IMR-90 (cell line): ENCODE results near the gene MAZ. TPM values are rescaled to one million over a fixed set of nuclear protein-coding genes. Genes with fewer than 3 reads are reported as not detected.
A peak's percentile ranks its signal among the peaks of the same experiment; 100 is the strongest.

Experiments used
- ATAC-seq: fragments of 200-7000 bp; cut with Tn5 transposase; 2 replicates; pipeline ENCODE4 v1.9.1; 2020; ENCODE audit warnings: low read depth, mild to moderate bottlenecking, moderate library complexity
- BruUV-seq: library from RNA; stranded (reverse); fragments of 400-500 nt; replicated peaks from 2 replicates; lab custom pipeline; 2021; lab: Mats Ljungman, UMichigan
- CTCF ChIA-PET: fragments of 300-600 bp; formaldehyde crosslinking; extraction: SDS; loops from one replicate; lab custom pipeline; 2021; ENCODE audit warnings: antibody characterized with exemption; lab: Yijun Ruan, JAX
- POLR2A ChIA-PET: fragments of 300-600 bp; sonication (Branson Sonifier 250); formaldehyde crosslinking; loops from one replicate; lab custom pipeline; 2022; ENCODE audit warnings: antibody characterized with exemption; ENCODE audit not compliant: unreplicated experiment; lab: Charles Lee
- DNase-seq: peaks from one replicate; pipeline ENCODE4 v3.0.0; 2013
- H2AFZ ChIP-seq: replicated peaks from 2 replicates; pipeline ENCODE3; 2013; ENCODE audit warnings: low read length, mild to moderate bottlenecking; ENCODE audit not compliant: poor library complexity
- H2AK5ac ChIP-seq: 2 replicates; pipeline ENCODE4 v1.6.1; 2013; ENCODE audit warnings: low read depth, low read length, inconsistent platforms
- H2AK9ac ChIP-seq: replicated peaks from 2 replicates; pipeline ENCODE3; 2013; ENCODE audit warnings: mild to moderate bottlenecking, low read depth, low read length, moderate library complexity; ENCODE audit not compliant: poor library complexity
- H2BK120ac ChIP-seq: 2 replicates; pipeline ENCODE4 v1.6.1; 2013; ENCODE audit warnings: low read depth, low read length, inconsistent platforms
- H2BK15ac ChIP-seq: 3 replicates; pipeline ENCODE4 v1.6.1; 2013; ENCODE audit warnings: low read depth, low read length, inconsistent platforms
- H2BK20ac ChIP-seq: 2 replicates; pipeline ENCODE4 v1.6.1; 2013; ENCODE audit warnings: low read depth, mild to moderate bottlenecking, inconsistent platforms, low read length, moderate library complexity
- H2BK5ac ChIP-seq: 2 replicates; pipeline ENCODE4 v1.6.1; 2013; ENCODE audit warnings: mild to moderate bottlenecking, low read depth, low read length, inconsistent platforms; ENCODE audit not compliant: poor library complexity, severe bottlenecking
- H3K14ac ChIP-seq: replicated peaks from 2 replicates; pipeline ENCODE4 v1.6.1; 2013; ENCODE audit warnings: low read depth, low read length, inconsistent platforms
- H3K18ac ChIP-seq: 2 replicates; pipeline ENCODE4 v1.6.1; 2013; ENCODE audit warnings: low read depth, low read length, control low read depth
- H3K23ac ChIP-seq: 2 replicates; pipeline ENCODE4 v1.6.1; 2013; ENCODE audit warnings: low read depth, low read length, inconsistent platforms
- H3K27ac ChIP-seq: 2 replicates; pipeline ENCODE4 v1.5.1; 2013; ENCODE audit warnings: mild to moderate bottlenecking, control low read depth, low read length; ENCODE audit not compliant: insufficient read depth
- H3K27me3 ChIP-seq: 2 replicates; pipeline ENCODE4 v1.6.1; 2013; ENCODE audit warnings: low read length; ENCODE audit not compliant: control insufficient read depth, insufficient read depth
- H3K36me3 ChIP-seq: 2 replicates; pipeline ENCODE4 v1.6.1; 2013; ENCODE audit warnings: low read length, mixed read lengths; ENCODE audit not compliant: control insufficient read depth, insufficient read depth
- H3K4ac ChIP-seq: 2 replicates; pipeline ENCODE4 v1.6.1; 2013; ENCODE audit warnings: low read depth, low read length, inconsistent platforms
- H3K4me1 ChIP-seq: 2 replicates; pipeline ENCODE4 v1.6.1; 2013; ENCODE audit warnings: low read length, mixed read lengths; ENCODE audit not compliant: control insufficient read depth, insufficient read depth
- H3K4me2 ChIP-seq: 2 replicates; pipeline ENCODE4 v1.6.1; 2013; ENCODE audit warnings: low read depth, mild to moderate bottlenecking, control low read depth, low read length, moderate library complexity
- H3K4me3 ChIP-seq: 2 replicates; pipeline ENCODE4 v1.5.1; 2013; ENCODE audit warnings: low read depth, mild to moderate bottlenecking, control low read depth, low read length, moderate library complexity; ENCODE audit not compliant: insufficient read depth
- H3K56ac ChIP-seq: 2 replicates; pipeline ENCODE4 v1.6.1; 2013; ENCODE audit warnings: low read length, inconsistent platforms; ENCODE audit not compliant: insufficient read depth; ENCODE audit errors: extremely low read depth
- H3K79me1 ChIP-seq, 2 experiments: 2 replicates each; pipeline ENCODE4 v1.6.1; 2013; ENCODE audit warnings: low read length in 2 of 2, inconsistent platforms in 1 of 2, low read depth in 1 of 2
- H3K9ac ChIP-seq: 2 replicates; pipeline ENCODE4 v1.6.1; 2013; ENCODE audit warnings: low read depth, low read length, control low read depth
- H3K9me1 ChIP-seq: 2 replicates; pipeline ENCODE4 v1.6.1; 2013; ENCODE audit warnings: low read length, inconsistent platforms; ENCODE audit not compliant: insufficient read depth
- H3K9me3 ChIP-seq: 2 replicates; pipeline ENCODE4 v1.6.1; 2013; ENCODE audit warnings: low read length; ENCODE audit not compliant: control insufficient read depth, insufficient read depth
- H4K20me1 ChIP-seq: 2 replicates; pipeline ENCODE4 v1.6.1; 2013; ENCODE audit warnings: low read length, inconsistent platforms; ENCODE audit not compliant: insufficient read depth
- H4K5ac ChIP-seq: 2 replicates; pipeline ENCODE4 v1.6.1; 2013; ENCODE audit warnings: mild to moderate bottlenecking, low read depth, low read length, control low read depth
- H4K8ac ChIP-seq, 2 experiments: 2 replicates each; pipeline ENCODE4 v1.6.1; 2013; ENCODE audit warnings: low read depth in 2 of 2, low read length in 2 of 2, control low read depth in 1 of 2, inconsistent platforms in 1 of 2
- H4K91ac ChIP-seq: 2 replicates; pipeline ENCODE4 v1.6.1; 2013; ENCODE audit warnings: low read depth, low read length, inconsistent platforms; ENCODE audit not compliant: insufficient read depth
- BHLHE40 ChIP-seq: fragments of 150-350 bp; IDR thresholded peaks from 2 replicates; pipeline ENCODE4 v1.6.1; 2016; ENCODE audit warnings: mild to moderate bottlenecking, low read depth, low read length
- CEBPB ChIP-seq: IDR thresholded peaks from 2 replicates; pipeline ENCODE4 v1.6.1; 2012; ENCODE audit warnings: low read depth, low read length, improper control_type of control experiment
- CHD1 ChIP-seq: IDR thresholded peaks from 2 replicates; pipeline ENCODE4 v1.6.1; 2012; ENCODE audit warnings: low read depth, low read length, improper control_type of control experiment
- CTCF ChIP-seq: conservative IDR thresholded peaks from 2 replicates; pipeline ENCODE4 v1.5.1; 2012; ENCODE audit warnings: mild to moderate bottlenecking, low read depth, low read length, improper control_type of control experiment
- MAFK ChIP-seq: IDR thresholded peaks from 2 replicates; pipeline ENCODE4 v1.6.1; 2012; ENCODE audit warnings: low read depth, low read length, improper control_type of control experiment
- MAZ ChIP-seq: IDR thresholded peaks from 2 replicates; pipeline ENCODE4 v1.6.1; 2012; ENCODE audit warnings: low read depth, mild to moderate bottlenecking, low read length, improper control_type of control experiment, moderate library complexity, borderline replicate concordance
- NFE2L2 ChIP-seq: fragments of 150-350 bp; IDR thresholded peaks from 2 replicates; pipeline ENCODE4 v1.6.1; 2016; ENCODE audit warnings: low read depth, mild to moderate bottlenecking, low read length
- RCOR1 ChIP-seq: IDR thresholded peaks from 2 replicates; pipeline ENCODE4 v1.6.1; 2012; ENCODE audit warnings: mild to moderate bottlenecking, low read length, improper control_type of control experiment; ENCODE audit not compliant: insufficient replicate concordance
- RFX5 ChIP-seq: IDR thresholded peaks from 2 replicates; pipeline ENCODE4 v1.8.0; 2012; ENCODE audit warnings: low read depth, mild to moderate bottlenecking, low read length, moderate library complexity
- SMC3 ChIP-seq: fragments of 150-350 bp; IDR thresholded peaks from 2 replicates; pipeline ENCODE4 v1.6.1; 2016; ENCODE audit warnings: low read depth, mild to moderate bottlenecking, antibody characterized with exemption, low read length, moderate library complexity
- USF2 ChIP-seq: fragments of 150-350 bp; IDR thresholded peaks from 2 replicates; pipeline ENCODE4 v1.6.1; 2017; ENCODE audit warnings: mild to moderate bottlenecking, antibody characterized with exemption, low read length, low read depth
- WGBS, 2 experiments: methylation state at CpG; one replicate each; pipeline versions ENCODE4 v1.1.5 to v1.1.7; 2013; ENCODE audit warnings: missing lambda C conversion rate in 2 of 2; ENCODE audit not compliant: insufficient read length in 1 of 2; ENCODE audit errors: extremely low coverage in 2 of 2; 5-methylcytosine and 5-hydroxymethylcytosine counted together
- dilution Hi-C: fragments of 300-500 bp; cut with HindIII; formaldehyde crosslinking; loops from one replicate; pipeline ENCODE4 v1.14.3; 2018; ENCODE audit warnings: low sequenced_read_pairs; ENCODE audit not compliant: unreplicated experiment
- in situ Hi-C: fragments of 300-500 bp; cut with MboI; formaldehyde crosslinking; loops from 3 replicates; pipeline ENCODE4 v1.14.3; 2019; ENCODE audit warnings: low sequenced_read_pairs, inconsistent platforms, mixed read lengths
- intact Hi-C: fragments of 100-400 bp; cut with micrococcal nuclease; formaldehyde crosslinking; loops from 2 replicates; pipeline ENCODE4 v1.10.0; 2022
- polyA plus RNA-seq, 3 experiments: library from polyadenylated mRNA; depleted of rRNA; stranded (reverse); fragments of >200 nt; gene quantifications; 2 replicates each; pipeline ENCODE4 v1.2.3, GENCODE V29; 2012; ENCODE audit warnings: low replicate concordance in 1 of 3
- total RNA-seq: library from RNA; depleted of rRNA; stranded (reverse); fragments of >200 nt; gene quantifications from 2 replicates; pipeline ENCODE4 v1.2.3, GENCODE V29; 2012
- TF ChIP-seq, protein P1 (sequence below): fragments of 150-350 bp; IDR thresholded peaks from 2 replicates; pipeline ENCODE4 v1.6.1; 2016; ENCODE audit warnings: low read depth, mild to moderate bottlenecking, low read length, moderate library complexity, borderline replicate concordance

The MAZ gene
- total and polyA plus RNA-seq, 2 of the 4 experiments (the other 2 are of a cell fraction): 113 to 138 TPM

DNA sequence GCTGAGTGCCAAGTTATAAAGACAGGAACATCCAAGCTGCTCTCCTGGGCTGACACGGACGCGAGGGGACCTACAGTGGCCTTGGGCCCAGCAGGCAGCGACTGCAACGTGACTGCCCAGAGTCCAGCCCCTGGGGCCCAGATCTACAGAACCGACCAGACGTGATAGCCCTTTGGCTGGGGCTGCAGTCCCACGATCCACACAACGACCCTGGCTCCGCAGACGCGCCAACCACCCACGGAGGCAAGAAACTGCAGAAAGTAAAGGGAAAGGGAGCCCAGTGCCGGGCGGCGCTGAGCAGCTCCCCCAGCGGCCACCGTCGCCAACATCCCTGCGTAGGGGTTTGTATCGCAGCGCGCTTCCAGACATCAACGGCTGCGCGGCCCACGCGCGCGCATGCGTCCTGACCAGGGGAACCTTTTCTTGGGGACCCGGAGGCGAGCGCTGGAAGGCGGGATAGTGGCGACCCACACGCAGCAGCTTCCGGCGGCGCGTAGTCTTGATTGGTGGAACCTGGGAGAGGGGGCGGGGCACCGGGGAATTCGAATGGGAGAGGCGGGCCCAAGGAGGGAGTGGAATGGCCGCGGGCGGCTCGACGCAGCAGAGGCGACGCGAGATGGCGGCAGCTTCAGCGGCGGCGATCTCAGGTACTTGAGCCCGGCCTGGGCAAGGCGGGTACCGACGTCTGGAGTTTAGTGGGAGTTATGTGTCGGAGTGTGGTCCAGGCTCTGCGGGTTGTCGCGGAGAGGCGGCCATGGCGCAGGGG lies 16.0 kb upstream of the MAZ start, which contains the start of gene KIF22:
TSS of gene KIF22 (plus strand) at position 569 of the 766 bp plus-strand sequence. CDS start at position 578, 9 bp downstream.
- no peaks in the 10 kb centered on the region for H3K36me3 ChIP-seq
- H2BK20ac ChIP-seq: peak within 1 kb of the TSS; percentile 57
- 1% methylated on average over 18 of the region's 67 CpGs; no CpG with 5 or more reads in 1 of the 2 experiments for WGBS, 2 experiments
- peak within 1 kb of the TSS; percentile 98 for H2AFZ ChIP-seq
- peak within 1 kb of the TSS; percentile 92 for H4K91ac ChIP-seq
- H3K23ac ChIP-seq: peak within 1 kb of the TSS; percentile 85
- peak; percentile 96 for ATAC-seq
- H3K27ac ChIP-seq: peak within 1 kb of the TSS; percentile 77
- peak within 1 kb of the TSS; percentile 97 for H3K14ac ChIP-seq
- peak within 1 kb of the TSS; percentile 87; the same call in 2 of the 3 replicates for H2BK15ac ChIP-seq
- H3K27me3 ChIP-seq: no peaks in the 10 kb centered on the region
- ChIA-PET POLR2A (no interaction called here), CTCF (interaction anchor here (0.8 to 1.7 kb wide), 5 partner anchors 14 to 58 kb away, joined by 3 to 4 read pairs (median 3); no protein-coding TSS in a partner anchor)
- dilution Hi-C loops: no loop called here
- peaks cover 18 to 45% of the 10 kb centered on the region in 2 experiments; a peak in 3 of 4 replicates for H3K79me1 ChIP-seq
- BruUV-seq: no TSS peak
- H3K4me3 ChIP-seq: peak within 1 kb of the TSS; percentile 77
- H3K18ac ChIP-seq: peak within 1 kb of the TSS; percentile 20
- intact Hi-C loops: loop anchor here (2.0 kb wide), 1 partner anchor 90 kb away; no protein-coding TSS in a partner anchor
- peak within 1 kb of the TSS; percentile 74 for H2BK5ac ChIP-seq
- peaks cover 3% of the 10 kb centered on the region for H3K4me1 ChIP-seq
- peak within 1 kb of the TSS; percentile 95 for H3K4ac ChIP-seq
- H3K9ac ChIP-seq: peak within 1 kb of the TSS; percentile 87
- in situ Hi-C loops: no loop called here
- H2AK9ac ChIP-seq: peak within 1 kb of the TSS; percentile 71
- H3K9me3 ChIP-seq: no peaks in the 10 kb centered on the region
- peak within 1 kb of the TSS; percentile 78 for H2BK120ac ChIP-seq
- peak within 1 kb of the TSS; percentile 99 for H4K8ac ChIP-seq
- H3K56ac ChIP-seq: peak within 1 kb of the TSS; percentile 79
- H3K4me2 ChIP-seq: peak within 1 kb of the TSS; percentile 94
- peaks cover 10% of the 10 kb centered on the region for H3K9me1 ChIP-seq
- no peaks in the 10 kb centered on the region for H4K20me1 ChIP-seq
- H2AK5ac ChIP-seq: peak within 1 kb of the TSS; percentile 94
- peak; percentile 98 for DNase-seq
- peak within 1 kb of the TSS; percentile 95 for H4K5ac ChIP-seq
- TF ChIP-seq, protein P1, sequence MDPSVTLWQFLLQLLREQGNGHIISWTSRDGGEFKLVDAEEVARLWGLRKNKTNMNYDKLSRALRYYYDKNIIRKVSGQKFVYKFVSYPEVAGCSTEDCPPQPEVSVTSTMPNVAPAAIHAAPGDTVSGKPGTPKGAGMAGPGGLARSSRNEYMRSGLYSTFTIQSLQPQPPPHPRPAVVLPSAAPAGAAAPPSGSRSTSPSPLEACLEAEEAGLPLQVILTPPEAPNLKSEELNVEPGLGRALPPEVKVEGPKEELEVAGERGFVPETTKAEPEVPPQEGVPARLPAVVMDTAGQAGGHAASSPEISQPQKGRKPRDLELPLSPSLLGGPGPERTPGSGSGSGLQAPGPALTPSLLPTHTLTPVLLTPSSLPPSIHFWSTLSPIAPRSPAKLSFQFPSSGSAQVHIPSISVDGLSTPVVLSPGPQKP: no peak
- TF ChIP-seq MAFK: no peak
- TF ChIP-seq NFE2L2: 0 out of 2 replicates have a peak, but pooled peaks have one; percentile 2
- TF ChIP-seq CEBPB: no peak
- TF ChIP-seq USF2: no peak
- TF ChIP-seq BHLHE40: no peak
- peak; percentile 46; the same call in 1 of the 2 replicates for TF ChIP-seq RFX5
- TF ChIP-seq SMC3: peak; percentile 38; the same call in 1 of the 2 replicates
- 0 out of 2 replicates have a peak, but pooled peaks have one; percentile 65 for TF ChIP-seq CHD1
- peak; percentile 77 for TF ChIP-seq RCOR1
- TF ChIP-seq MAZ: peak; percentile 76; the same call in 1 of the 2 replicates
- TF ChIP-seq CTCF: peak; percentile 80
